Vagina (tissue), 2 donors: ENCODE measurements around the gene RASGEF1C. TPM values are rescaled to one million over a fixed set of nuclear protein-coding genes. Genes with fewer than 3 reads are reported as not detected.

Source experiments
- DNase-seq, 2 donors: peaks; one replicate each; pipeline ENCODE4 v3.0.0-alpha.2; 2017; ENCODE audit errors: extremely low spot score in 2 of 2
- H3K27ac ChIP-seq: fragments of 200-600 bp; sonication (generic); one replicate; pipeline ENCODE4 v1.5.1; 2019
- H3K27me3 ChIP-seq: fragments of 200-600 bp; sonication (generic); one replicate; pipeline ENCODE4 v1.5.1; 2019
- H3K36me3 ChIP-seq, 2 donors: fragments of 200-600 bp; sonication (generic); one replicate each; pipeline ENCODE4 v1.5.1; 2017 to 2019
- H3K4me1 ChIP-seq: fragments of 200-600 bp; sonication (generic); one replicate; pipeline ENCODE4 v1.5.1; 2019
- H3K4me3 ChIP-seq, 2 donors: fragments of 200-600 bp; sonication (generic); 1 replicate in 1 of 2; 2 replicates in 1 of 2; pipeline ENCODE4 v1.5.1; 2016 to 2019
- H3K9me3 ChIP-seq: fragments of 200-600 bp; sonication (generic); one replicate; pipeline ENCODE4 v1.5.1; 2019
- CTCF ChIP-seq, 3 experiments: fragments of 450-650 bp in 2 of 3; fragments of 200-600 bp in 1 of 3; sonication (generic) in 1 of 3; IDR thresholded peaks; one replicate each; pipeline ENCODE4 v1.5.1; 2017 to 2019; ENCODE audit warnings: antibody characterized with exemption in 3 of 3, mild to moderate bottlenecking in 2 of 3, moderate library complexity in 2 of 3
- POLR2A ChIP-seq, 2 donors: fragments of 450-650 bp; IDR thresholded peaks; one replicate each; pipeline ENCODE4 v1.6.1; 2017; ENCODE audit warnings: antibody characterized with exemption in 2 of 2, mild to moderate bottlenecking in 2 of 2, moderate library complexity in 2 of 2
- POLR2AphosphoS5 ChIP-seq, 2 donors: sonication (generic); formaldehyde crosslinking; IDR thresholded peaks; one replicate each; pipeline ENCODE4 v1.9.0; 2017; ENCODE audit warnings: antibody characterized with exemption in 2 of 2, mild to moderate bottlenecking in 2 of 2, low read depth in 1 of 2; ENCODE audit not compliant: insufficient read depth in 1 of 2
- intact Hi-C: fragments of 100-400 bp; cut with DNase I; formaldehyde crosslinking; loops from one replicate; pipeline ENCODE4 v1.15.1; 2023
- total RNA-seq: library from RNA; depleted of rRNA; stranded (reverse); fragments of >200 nt; gene quantifications from one replicate; pipeline ENCODE4 v1.2.3, GENCODE V29; 2016

The RASGEF1C gene
- total RNA-seq, 1 donor from 2014 or later, result 2.5 TPM

GRCh38 chr5:180171568-180172094 lies 37.4 kb downstream of the RASGEF1C start:
- no peaks in the 10 kb centered on the region for H3K9me3 ChIP-seq
- no peak overlapping the region for H3K27ac ChIP-seq
- peaks cover 17% of the 10 kb centered on the region for H3K4me1 ChIP-seq
- H3K36me3 ChIP-seq, result no peaks in the 10 kb centered on the region
- H3K4me3 ChIP-seq, result no peak overlapping the region
- no peaks in the 10 kb centered on the region for H3K27me3 ChIP-seq
- DNase-seq, result no peak
- intact Hi-C loops, result no loop called here
- TF ChIP-seq POLR2AphosphoS5 (IDR thresholded peaks at IDR 0.05; ENCODE audit: insufficient read depth in 1 of 2, low read depth in 1 of 2) (no peak), POLR2A (IDR thresholded peaks at IDR 0.05) (no peak), CTCF (IDR thresholded peaks at IDR 0.05) (no peak)

- H3K27ac ChIP-seq, result no peak overlapping the region
- no peaks in the 10 kb centered on the region for H3K27me3 ChIP-seq
- H3K4me1 ChIP-seq, result peaks cover 17% of the 10 kb centered on the region
- intact Hi-C loops, result no loop called here
- no peak for TF ChIP-seq POLR2AphosphoS5 (IDR thresholded peaks at IDR 0.05; ENCODE audit: insufficient read depth in 1 of 2, low read depth in 1 of 2)
- TF ChIP-seq POLR2A (IDR thresholded peaks at IDR 0.05), result no peak
- TF ChIP-seq CTCF (IDR thresholded peaks at IDR 0.05), result no peak
- DNase-seq, result no peak
- H3K9me3 ChIP-seq, result no peaks in the 10 kb centered on the region
- no peaks in the 10 kb centered on the region for H3K36me3 ChIP-seq
- H3K4me3 ChIP-seq, result no peak overlapping the region
Observed at GRCh38 chr5:180170810-180171567, 38.0 kb downstream of the RASGEF1C start.

GRCh38 chr5:180170106-180170809 lies 38.8 kb downstream of the RASGEF1C start:
- H3K9me3 ChIP-seq, result no peaks in the 10 kb centered on the region
- H3K4me1 ChIP-seq, result peaks cover 17% of the 10 kb centered on the region
- H3K27me3 ChIP-seq, result no peaks in the 10 kb centered on the region
- H3K36me3 ChIP-seq, result no peaks in the 10 kb centered on the region
- no peak for TF ChIP-seq CTCF (IDR thresholded peaks at IDR 0.05)
- TF ChIP-seq POLR2A (IDR thresholded peaks at IDR 0.05), result no peak
- no peak for TF ChIP-seq POLR2AphosphoS5 (IDR thresholded peaks at IDR 0.05; ENCODE audit: insufficient read depth in 1 of 2, low read depth in 1 of 2)
- intact Hi-C loops, result no loop called here
- H3K4me3 ChIP-seq, result no peak overlapping the region
- H3K27ac ChIP-seq, result no peak overlapping the region
- no peak for DNase-seq

- intact Hi-C loops, result no loop called here
- Histone ChIP-seq H3K27me3 (no peaks in the 10 kb centered on the region), H3K4me3 (no peak overlapping the region), H3K36me3 (no peaks in the 10 kb centered on the region), H3K27ac (no peak overlapping the region), H3K4me1 (peaks cover 17% of the 10 kb centered on the region), H3K9me3 (no peaks in the 10 kb centered on the region)
- DNase-seq, result no peak
- no peak for TF ChIP-seq POLR2A (IDR thresholded peaks at IDR 0.05)
- TF ChIP-seq POLR2AphosphoS5 (IDR thresholded peaks at IDR 0.05; ENCODE audit: insufficient read depth in 1 of 2, low read depth in 1 of 2), result no peak
- TF ChIP-seq CTCF (IDR thresholded peaks at IDR 0.05), result no peak
Observed at GRCh38 chr5:180169248-180170105, 39.5 kb downstream of the RASGEF1C start.
